GM12864 (cell line): ENCODE measurements around the gene CAT.

Experiments used
- DNase-seq: peaks from one replicate; pipeline ENCODE4 v3.0.0-alpha.2; 2011; ENCODE audit warnings: low read depth
- H3K4me3 ChIP-seq: 2 replicates; pipeline ENCODE4 v1.5.1; 2011; ENCODE audit warnings: mild to moderate bottlenecking, low read depth, low read length, control low read depth
- CTCF ChIP-seq: IDR thresholded peaks from 2 replicates; pipeline ENCODE4 v1.5.1; 2011; ENCODE audit warnings: low read depth, mild to moderate bottlenecking, moderate library complexity, low read length, control low read depth, inconsistent platforms; ENCODE audit errors: missing control alignments

CAT gene

GRCh38 chr11:34411791-34412190 is 26.9 kb upstream of the CAT start:
- no peak overlapping the region for H3K4me3 ChIP-seq
- DNase-seq: no peak
- TF ChIP-seq CTCF: no peak

DNA sequence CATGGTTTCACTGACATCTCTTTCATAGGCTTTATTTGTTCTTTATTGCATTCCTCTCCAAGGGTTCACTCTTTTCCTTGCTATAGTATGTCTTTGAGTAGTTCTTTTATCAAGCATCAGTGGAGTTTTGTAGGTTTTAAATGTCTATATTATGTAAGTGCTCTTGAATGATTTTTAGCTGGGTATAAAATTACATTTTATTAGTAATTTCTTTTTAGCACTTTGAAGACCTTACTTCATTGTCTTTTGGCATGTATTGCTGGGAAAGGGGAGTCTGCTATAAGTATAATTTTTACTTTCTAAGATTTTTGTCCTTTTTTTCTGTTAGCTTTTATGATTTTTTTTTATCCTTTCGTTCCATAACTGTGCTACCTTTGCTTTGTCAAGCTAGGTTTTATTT is 25.5 kb upstream of the CAT start:
- DNase-seq: no peak
- H3K4me3 ChIP-seq: no peak overlapping the region
- no peak for TF ChIP-seq CTCF

DNA sequence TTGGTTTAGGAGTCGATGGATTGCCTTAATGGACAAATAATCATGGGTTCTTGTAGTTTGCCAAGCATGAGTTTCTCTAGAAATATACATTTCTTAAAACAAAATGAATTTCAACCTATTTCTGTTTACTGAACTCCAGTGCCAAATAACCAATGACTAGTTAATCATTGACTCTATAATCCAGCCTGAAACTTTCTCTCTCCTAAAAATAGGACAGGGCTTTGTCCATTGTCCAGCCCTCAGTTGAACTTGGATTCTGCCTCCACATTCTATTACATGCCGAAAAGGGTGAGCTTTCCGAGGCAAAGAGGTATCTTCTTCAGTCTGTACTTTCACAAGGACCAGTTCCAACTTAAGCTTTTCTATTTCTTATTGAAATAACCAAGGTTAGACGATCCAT is 23.2 kb upstream of the CAT start:
- no peak for DNase-seq
- no peak for TF ChIP-seq CTCF

GRCh38 chr11:34416088-34416487 is 22.6 kb upstream of the CAT start:
- no peak for DNase-seq
- no peak for TF ChIP-seq CTCF

More for the DNA sequence above, 23.2 kb upstream of the CAT start:
- H3K4me3 ChIP-seq: no peak overlapping the region

GRCh38 chr11:34416766-34417165 is 22.0 kb upstream of the CAT start:
- TF ChIP-seq CTCF: no peak
- no peak overlapping the region for H3K4me3 ChIP-seq
- no peak for DNase-seq

More at GRCh38 chr11:34416088-34416487, 22.6 kb upstream of the CAT start:
- H3K4me3 ChIP-seq: no peak overlapping the region

DNA sequence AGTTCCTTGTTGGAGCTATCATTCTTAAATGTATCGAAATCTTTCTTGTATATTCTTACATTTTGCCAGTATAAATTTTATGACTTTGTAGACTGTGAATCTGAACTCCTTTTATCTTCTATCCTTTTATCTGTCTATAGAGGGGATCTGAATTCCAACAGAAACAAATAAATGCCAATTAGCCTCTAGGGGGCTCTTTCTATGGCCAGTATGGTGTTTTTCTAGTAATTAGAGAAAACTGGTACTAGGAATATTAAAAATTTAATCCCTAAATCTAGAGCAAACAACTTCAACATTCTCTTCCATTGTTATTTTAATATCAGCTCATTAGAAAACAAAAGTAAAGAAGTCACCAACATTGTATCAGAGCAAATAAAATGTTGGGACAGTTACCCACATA is 21.5 kb upstream of the CAT start:
- no peak overlapping the region for H3K4me3 ChIP-seq
- DNase-seq: no peak
- TF ChIP-seq CTCF: peak; percentile 16

DNA sequence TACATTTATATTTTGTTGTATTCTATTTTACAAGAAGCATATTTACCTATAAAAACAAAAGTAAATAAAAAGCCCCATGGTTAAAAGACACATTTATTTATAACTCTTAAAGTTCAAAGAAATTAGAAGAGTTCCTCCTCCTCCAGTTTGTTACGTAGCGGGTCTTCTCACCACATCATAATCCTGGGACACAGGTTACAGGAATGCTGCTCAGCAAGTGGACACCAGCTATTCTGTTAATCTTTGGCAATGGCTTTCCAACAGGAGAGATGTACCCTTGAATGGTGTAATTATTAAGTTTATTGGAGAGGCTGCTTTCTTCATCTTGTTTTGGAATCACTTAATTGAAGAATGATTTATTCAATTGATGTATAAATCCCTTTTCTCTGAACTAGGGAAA is 19.6 kb upstream of the CAT start:
- DNase-seq: no peak
- TF ChIP-seq CTCF: no peak
- no peak overlapping the region for H3K4me3 ChIP-seq
